Neural progenitor cell (in vitro differentiated cells): ENCODE measurements around the gene ANKAR. TPM values are rescaled to one million over a fixed set of nuclear protein-coding genes. Genes with fewer than 3 reads are reported as not detected.
A peak's percentile ranks its signal among the peaks of the same experiment; 100 is the strongest.
"Not testable (repeated sequence)": the region's sequence is repeated elsewhere in the genome, so short reads cannot be mapped to it uniquely, and the experiment has no call there.

Experiments
- DNase-seq: peaks from one replicate; pipeline ENCODE4 v3.0.0-alpha.2; 2016; ENCODE audit warnings: low spot score
- H2AFZ ChIP-seq: fragments of 200-600 bp; sonication (generic); replicated peaks from 2 replicates; pipeline ENCODE4 v1.6.1; 2016; ENCODE audit warnings: antibody characterized with exemption
- H3F3A ChIP-seq: fragments of 200-600 bp; sonication (generic); 2 replicates; pipeline ENCODE4 v1.6.1; 2016; ENCODE audit warnings: antibody characterized with exemption, low read depth
- H3K27ac ChIP-seq: fragments of 200-600 bp; sonication (generic); 2 replicates; pipeline ENCODE4 v1.5.1; 2016; ENCODE audit warnings: mild to moderate bottlenecking
- H3K27me3 ChIP-seq: fragments of 200-600 bp; sonication (generic); 2 replicates; pipeline ENCODE4 v1.6.1; 2016; ENCODE audit warnings: mild to moderate bottlenecking, moderate library complexity
- H3K36me3 ChIP-seq: fragments of 200-600 bp; sonication (generic); 2 replicates; pipeline ENCODE4 v1.5.1; 2016
- H3K4me1 ChIP-seq: fragments of 200-600 bp; sonication (generic); 2 replicates; pipeline ENCODE4 v1.6.1; 2016; ENCODE audit warnings: mixed run types
- H3K4me2 ChIP-seq: fragments of 200-600 bp; sonication (generic); 2 replicates; pipeline ENCODE4 v1.6.1; 2016
- H3K4me3 ChIP-seq: fragments of 200-600 bp; sonication (generic); 2 replicates; pipeline ENCODE4 v1.5.1; 2016
- H3K79me2 ChIP-seq: fragments of 200-600 bp; sonication (generic); 2 replicates; pipeline ENCODE4 v1.6.1; 2016; ENCODE audit warnings: low read depth
- H3K9ac ChIP-seq: fragments of 200-600 bp; sonication (generic); 2 replicates; pipeline ENCODE4 v1.6.1; 2016
- H3K9me3 ChIP-seq: fragments of 200-600 bp; sonication (generic); 2 replicates; pipeline ENCODE4 v1.5.1; 2016; ENCODE audit warnings: low read depth
- H4K20me1 ChIP-seq: fragments of 200-600 bp; sonication (generic); 2 replicates; pipeline ENCODE4 v1.6.1; 2016; ENCODE audit warnings: low read depth
- H3K27ac Mint-ChIP-seq: 3 replicates; pipeline ENCODE4 v1.8.0; 2021; ENCODE audit warnings: mixed read lengths
- H3K27me3 Mint-ChIP-seq: 2 replicates; pipeline ENCODE4 v1.8.0; 2022; ENCODE audit warnings: low read depth, mild to moderate bottlenecking, inconsistent platforms, moderate library complexity, mixed read lengths; ENCODE audit not compliant: insufficient read depth
- H3K36me3 Mint-ChIP-seq: 3 replicates; pipeline ENCODE4 v1.8.0; 2021; ENCODE audit warnings: mixed read lengths
- H3K4me1 Mint-ChIP-seq: 3 replicates; pipeline ENCODE4 v1.8.0; 2021; ENCODE audit warnings: mixed read lengths
- H3K4me3 Mint-ChIP-seq: 3 replicates; pipeline ENCODE4 v1.8.0; 2021; ENCODE audit warnings: mild to moderate bottlenecking, moderate library complexity, mixed read lengths
- H3K9me3 Mint-ChIP-seq: 3 replicates; pipeline ENCODE4 v1.8.0; 2020; ENCODE audit warnings: mixed read lengths
- CTCF ChIP-seq: fragments of 200-600 bp; sonication (generic); IDR thresholded peaks from 2 replicates; pipeline ENCODE4 v1.5.1; 2017; ENCODE audit warnings: antibody characterized with exemption, mild to moderate bottlenecking
- EZH2 ChIP-seq: fragments of 200-600 bp; sonication (generic); IDR thresholded peaks from 2 replicates; pipeline ENCODE4 v1.6.1; 2017; ENCODE audit warnings: antibody characterized with exemption, mild to moderate bottlenecking, moderate library complexity
- EZH2phosphoT487 ChIP-seq: fragments of 200-600 bp; sonication (generic); IDR thresholded peaks from 2 replicates; pipeline ENCODE4 v1.6.1; 2017; ENCODE audit warnings: antibody characterized with exemption
- total RNA-seq: library from RNA; depleted of rRNA; stranded (reverse); fragments of >200 nt; gene quantifications from 2 replicates; pipeline ENCODE4 v1.2.3, GENCODE V29; 2015; ENCODE audit warnings: low replicate concordance

ANKAR gene
- total RNA-seq, 1 donor from 2014 or later = 12.0 TPM

- no peaks in the 10 kb centered on the region for H3K27me3 ChIP-seq
- Mint-ChIP-seq H3K27me3 (no peaks in the 10 kb centered on the region), H3K4me3 (no peak overlapping the region), H3K27ac (no peak overlapping the region), H3K36me3 (peaks cover 2% of the 10 kb centered on the region), H3K9me3 (no peaks in the 10 kb centered on the region), H3K4me1 (no peaks in the 10 kb centered on the region)
- H3K9ac ChIP-seq = no peak overlapping the region
- no peak for DNase-seq
- no peak for TF ChIP-seq EZH2phosphoT487
- TF ChIP-seq EZH2 = no peak
- no peak for TF ChIP-seq CTCF
- no peak overlapping the region for H3K4me2 ChIP-seq
- H3K4me1 ChIP-seq = no peaks in the 10 kb centered on the region
- no peaks in the 10 kb centered on the region for H4K20me1 ChIP-seq
- no peaks in the 10 kb centered on the region for H3K36me3 ChIP-seq
- no peak overlapping the region for H3K27ac ChIP-seq
- H3K9me3 ChIP-seq = no peaks in the 10 kb centered on the region
- no peaks in the 10 kb centered on the region for H3K79me2 ChIP-seq
- no peak overlapping the region for H3K4me3 ChIP-seq
- no peaks in the 10 kb centered on the region for H3F3A ChIP-seq
- H2AFZ ChIP-seq = peak overlapping the region; percentile 3
These were observed 11.2 kb downstream of the ANKAR start for GRCh38 chr2:189685540-189686229.

DNA sequence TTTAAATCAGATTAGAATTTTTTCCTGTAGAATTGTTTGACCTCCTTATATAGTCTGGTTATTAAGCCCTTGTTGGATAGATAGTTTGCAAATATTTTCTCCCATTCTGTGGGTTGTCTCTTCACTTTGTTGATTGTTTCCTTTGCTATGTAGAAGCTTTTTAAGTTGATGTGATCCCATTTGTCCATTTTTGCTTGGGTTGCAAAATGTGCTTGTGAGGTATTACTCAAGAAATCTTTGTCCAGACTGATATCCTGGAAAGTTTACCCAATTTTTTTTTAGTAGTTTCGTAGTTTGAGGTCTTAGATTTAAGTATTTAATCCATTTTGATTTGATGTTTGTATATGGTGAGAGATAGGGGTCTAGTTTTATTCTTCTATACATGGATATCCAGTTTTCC, 13.3 kb downstream of the ANKAR start:
- DNase-seq, H3K4me2 ChIP-seq, H3K27ac Mint-ChIP-seq, H3K27ac ChIP-seq, H3K79me2 ChIP-seq, H3K4me1 Mint-ChIP-seq, H3F3A ChIP-seq, H3K9ac ChIP-seq, H3K4me3 Mint-ChIP-seq, H3K27me3 ChIP-seq, H3K4me3 ChIP-seq, H3K36me3 Mint-ChIP-seq, H4K20me1 ChIP-seq, H3K4me1 ChIP-seq, H2AFZ ChIP-seq, H3K36me3 ChIP-seq, H3K27me3 Mint-ChIP-seq, H3K9me3 ChIP-seq, H3K9me3 Mint-ChIP-seq: not testable (repeated sequence)

DNA sequence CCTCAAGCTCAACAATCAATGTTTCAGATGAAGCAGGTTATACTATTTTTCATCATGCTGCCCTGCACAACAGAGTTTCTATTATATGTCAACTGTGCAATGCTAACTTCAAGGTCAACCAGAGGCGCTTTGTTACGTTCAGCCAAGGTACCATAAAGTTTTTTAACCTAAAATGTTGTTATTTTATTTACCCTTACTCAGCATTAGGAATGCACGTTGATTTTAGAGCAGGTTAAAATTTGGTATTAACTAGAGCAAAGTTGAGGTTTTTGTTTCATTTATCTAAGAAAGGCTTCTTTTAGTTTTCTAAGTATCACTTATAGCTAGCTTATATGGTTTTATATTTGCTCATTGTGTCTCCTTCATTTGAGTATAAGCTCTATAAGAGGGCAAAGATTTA, 21.8 kb downstream of the ANKAR start:
- Mint-ChIP-seq H3K9me3 (no peaks in the 10 kb centered on the region), H3K4me3 (no peak overlapping the region), H3K27me3 (no peaks in the 10 kb centered on the region), H3K36me3 (no peaks in the 10 kb centered on the region), H3K4me1 (no peaks in the 10 kb centered on the region), H3K27ac (no peak overlapping the region)
- H3K27me3 ChIP-seq = no peaks in the 10 kb centered on the region
- no peak overlapping the region for H2AFZ ChIP-seq
- no peak overlapping the region for H3K9ac ChIP-seq
- H3K27ac ChIP-seq = no peak overlapping the region
- H3K9me3 ChIP-seq = no peaks in the 10 kb centered on the region
- no peaks in the 10 kb centered on the region for H4K20me1 ChIP-seq
- TF ChIP-seq EZH2phosphoT487 = no peak
- TF ChIP-seq EZH2 = no peak
- H3K36me3 ChIP-seq = no peaks in the 10 kb centered on the region
- H3K4me3 ChIP-seq = no peak overlapping the region
- no peaks in the 10 kb centered on the region for H3K4me1 ChIP-seq
- H3F3A ChIP-seq = no peaks in the 10 kb centered on the region
- H3K4me2 ChIP-seq = no peak overlapping the region
- DNase-seq = no peak
- no peaks in the 10 kb centered on the region for H3K79me2 ChIP-seq

DNA sequence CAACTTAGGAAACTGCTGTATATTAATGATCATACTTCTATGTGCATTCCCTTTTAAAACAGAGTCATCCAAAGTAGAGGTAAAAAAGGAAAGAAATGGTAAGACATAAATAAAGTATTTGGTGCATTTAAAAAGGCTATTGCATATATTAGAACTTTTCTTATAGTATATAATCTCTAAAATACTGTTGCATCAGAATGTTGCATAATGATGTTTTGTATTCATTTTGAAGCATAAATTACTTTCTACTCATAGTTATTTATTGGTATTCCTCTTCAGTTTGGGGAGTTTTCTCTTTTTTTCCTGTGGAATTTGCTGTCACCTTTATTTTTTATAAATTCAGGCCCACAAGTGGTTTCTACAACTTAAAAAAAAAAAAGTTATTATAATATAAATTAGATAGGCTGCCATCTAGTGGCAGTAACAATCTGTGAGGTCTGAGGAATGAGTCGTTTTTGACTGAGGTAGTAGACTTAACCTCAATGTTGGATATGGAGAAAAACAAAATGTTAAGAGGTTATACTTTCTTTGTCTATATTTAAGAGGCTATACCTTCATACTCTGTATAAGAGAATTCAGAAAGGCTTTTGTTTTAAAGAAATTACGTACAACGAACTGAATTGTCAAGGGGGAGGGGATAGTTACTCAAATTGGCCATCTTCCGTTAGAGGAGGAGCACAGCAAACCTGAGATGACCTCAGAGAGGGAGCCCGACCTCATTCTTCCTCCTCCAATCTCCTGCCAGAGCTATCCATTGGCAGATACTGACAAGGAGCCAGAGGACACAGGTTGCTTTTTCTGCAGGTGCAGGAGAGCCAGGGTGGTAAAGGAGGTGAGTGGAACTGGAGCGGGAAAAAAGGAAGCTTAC, 23.8 kb downstream of the ANKAR start:
- H3K4me3 ChIP-seq = peak overlapping the region; percentile 27
- peak overlapping the region; percentile 50 for H3K4me2 ChIP-seq
- no peaks in the 10 kb centered on the region for H3K36me3 ChIP-seq
- no peak overlapping the region for H3K4me3 Mint-ChIP-seq
- H3K27ac ChIP-seq = no peak overlapping the region
- H3K27ac Mint-ChIP-seq = no peak overlapping the region
- no peaks in the 10 kb centered on the region for H3K27me3 ChIP-seq
- H3K9ac ChIP-seq = no peak overlapping the region
- TF ChIP-seq EZH2phosphoT487 (no peak), EZH2 (no peak), CTCF (peak; percentile 66)
- no peaks in the 10 kb centered on the region for H4K20me1 ChIP-seq
- no peaks in the 10 kb centered on the region for H3K79me2 ChIP-seq
- H3K27me3 Mint-ChIP-seq = no peaks in the 10 kb centered on the region
- no peaks in the 10 kb centered on the region for H3K9me3 ChIP-seq
- no peaks in the 10 kb centered on the region for H3K4me1 Mint-ChIP-seq
- no peaks in the 10 kb centered on the region for H3K4me1 ChIP-seq
- H2AFZ ChIP-seq = peak overlapping the region; percentile 38
- no peaks in the 10 kb centered on the region for H3F3A ChIP-seq
- H3K9me3 Mint-ChIP-seq = no peaks in the 10 kb centered on the region
- no peaks in the 10 kb centered on the region for H3K36me3 Mint-ChIP-seq
- DNase-seq = peak; percentile 56
